ENCODE measurements around the gene LPP. TPM values are rescaled to one million over a fixed set of nuclear protein-coding genes. Genes with fewer than 3 reads are reported as not detected.

LPP gene
- total and polyA plus RNA-seq, 2 donors (not counting 1 experiment from before 2014, with no cell fraction given): 7.6 to 81.7 TPM

DNA sequence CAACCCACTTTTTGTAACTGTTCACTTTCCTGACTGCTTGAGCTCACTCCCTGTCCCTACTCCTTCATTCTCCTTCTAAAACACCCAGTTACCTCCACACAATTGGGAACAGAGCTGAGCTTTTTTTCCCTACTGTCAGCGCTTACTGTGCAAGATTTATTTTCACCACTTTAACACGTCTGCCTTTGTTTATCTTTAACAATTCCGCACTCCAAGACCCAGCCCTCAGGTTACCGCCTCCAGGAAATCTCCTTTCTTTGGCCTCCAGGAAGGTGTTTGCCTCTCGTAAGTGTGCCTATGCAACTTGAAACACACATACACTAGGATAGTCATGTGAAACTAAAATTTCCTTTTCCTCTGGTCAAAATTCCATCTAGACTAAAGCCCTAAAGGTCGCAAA is 745.9 kb downstream of the LPP start:
- ATAC-seq (ENCODE audit: low read depth): no peak
- DNase-seq: no peak
- WGBS (ENCODE audit: insufficient coverage): 98% methylated on average over 4 of the region's 6 CpGs
- Histone ChIP-seq H4K20me1 (ENCODE audit: control insufficient read depth, insufficient read depth, low read length, poor library complexity, severe bottlenecking) (no peaks in the 10 kb centered on the region), H3K4me3 (ENCODE audit: control extremely low read depth in 1 of 5, extremely low read depth in 1 of 5, insufficient read depth in 1 of 5, low read depth in 2 of 5, low read length in 4 of 5) (no peak overlapping the region), H2AFZ (ENCODE audit: insufficient read depth, low read depth, low read length, poor library complexity, severe bottlenecking) (no peak overlapping the region), H3K27ac (ENCODE audit: low read length in 2 of 2) (no peak overlapping the region), H3K4me2 (replicated peaks; ENCODE audit: low read depth, low read length, poor library complexity, severe bottlenecking) (no peak overlapping the region), H3K4me1 (ENCODE audit: control insufficient read depth in 2 of 2, insufficient read depth in 2 of 2, low read length in 2 of 2) (no peaks in the 10 kb centered on the region), H3K9ac (ENCODE audit: low read length) (no peak overlapping the region), H3K36me3 (replicated peaks in 1 of 2; ENCODE audit: control extremely low read depth in 1 of 2, control insufficient read depth in 1 of 2, extremely low read depth in 1 of 2, insufficient read depth in 2 of 2, low read length in 1 of 2) (no peaks in the 10 kb centered on the region), H3K9me3 (ENCODE audit: control extremely low read depth in 1 of 3, control insufficient read depth in 2 of 3, insufficient read depth in 1 of 3, low read length in 2 of 3) (peaks cover 0 to 1% (median 1%) of the 10 kb centered on the region in 3 donors), H3K79me2 (ENCODE audit: control insufficient read depth, insufficient read depth, low read length) (no peaks in the 10 kb centered on the region), H3K27me3 (replicated peaks in 1 of 4; ENCODE audit: control extremely low read depth in 1 of 4, control insufficient read depth in 3 of 4, insufficient read depth in 4 of 4, low read length in 3 of 4) (no peaks in the 10 kb centered on the region)
- TF ChIP-seq, protein P1, sequence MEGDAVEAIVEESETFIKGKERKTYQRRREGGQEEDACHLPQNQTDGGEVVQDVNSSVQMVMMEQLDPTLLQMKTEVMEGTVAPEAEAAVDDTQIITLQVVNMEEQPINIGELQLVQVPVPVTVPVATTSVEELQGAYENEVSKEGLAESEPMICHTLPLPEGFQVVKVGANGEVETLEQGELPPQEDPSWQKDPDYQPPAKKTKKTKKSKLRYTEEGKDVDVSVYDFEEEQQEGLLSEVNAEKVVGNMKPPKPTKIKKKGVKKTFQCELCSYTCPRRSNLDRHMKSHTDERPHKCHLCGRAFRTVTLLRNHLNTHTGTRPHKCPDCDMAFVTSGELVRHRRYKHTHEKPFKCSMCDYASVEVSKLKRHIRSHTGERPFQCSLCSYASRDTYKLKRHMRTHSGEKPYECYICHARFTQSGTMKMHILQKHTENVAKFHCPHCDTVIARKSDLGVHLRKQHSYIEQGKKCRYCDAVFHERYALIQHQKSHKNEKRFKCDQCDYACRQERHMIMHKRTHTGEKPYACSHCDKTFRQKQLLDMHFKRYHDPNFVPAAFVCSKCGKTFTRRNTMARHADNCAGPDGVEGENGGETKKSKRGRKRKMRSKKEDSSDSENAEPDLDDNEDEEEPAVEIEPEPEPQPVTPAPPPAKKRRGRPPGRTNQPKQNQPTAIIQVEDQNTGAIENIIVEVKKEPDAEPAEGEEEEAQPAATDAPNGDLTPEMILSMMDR (IDR thresholded peaks at IDR 0.05): no peak
- no peak for TF ChIP-seq EZH2 (IDR thresholded peaks at IDR 0.05; ENCODE audit: borderline replicate concordance, insufficient read depth, low read depth, low read length, poor library complexity, severe bottlenecking)
- Mint-ChIP-seq H3K27me3 (no peaks in the 10 kb centered on the region), H3K4me3 (no peak overlapping the region), H3K9me3 (ENCODE audit: insufficient read depth) (no peaks in the 10 kb centered on the region), H3K27ac (no peak overlapping the region), H3K4me1 (no peaks in the 10 kb centered on the region)
- intact Hi-C loops (cut with micrococcal nuclease): no loop called here
- ChIA-PET CTCF (no interaction called here), POLR2A (interaction anchor here (0.7 kb wide), 1 partner anchor 1065 kb away, joined by 4 read pairs; no protein-coding TSS in a partner anchor)

DNA sequence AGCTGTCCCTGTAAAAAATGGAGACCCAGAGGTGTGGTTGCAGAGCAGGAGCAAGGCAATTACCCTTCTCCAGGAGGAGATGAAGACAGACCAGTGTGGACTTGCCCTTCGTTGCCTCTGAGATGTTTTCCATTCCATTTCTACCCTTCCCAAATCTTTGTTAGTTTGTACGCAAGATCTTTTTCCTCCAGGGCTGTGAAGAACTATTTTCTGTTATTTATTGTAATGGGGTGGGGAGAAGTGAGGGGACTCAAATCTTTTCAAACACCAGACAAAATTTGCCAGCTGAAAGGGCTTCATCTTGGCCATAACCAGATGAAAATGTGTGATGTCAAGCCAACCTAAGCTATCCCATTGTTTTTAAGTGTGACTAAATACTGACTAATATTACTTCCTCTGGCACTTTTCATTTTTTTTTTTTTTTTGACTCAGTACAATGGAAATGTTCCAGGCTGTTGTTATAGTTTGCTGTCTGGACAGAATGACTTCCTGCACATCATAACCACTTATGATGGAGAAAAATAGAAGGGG is 746.5 kb downstream of the LPP start:
- no peaks in the 10 kb centered on the region for H3K27me3 ChIP-seq (replicated peaks in 1 of 4; ENCODE audit: control extremely low read depth in 1 of 4, control insufficient read depth in 3 of 4, insufficient read depth in 4 of 4, low read length in 3 of 4)
- ChIA-PET CTCF (no interaction called here), POLR2A (interaction anchor here (0.7 kb wide), 1 partner anchor 1065 kb away, joined by 4 read pairs; no protein-coding TSS in a partner anchor)
- DNase-seq (no peak), ATAC-seq (ENCODE audit: low read depth) (no peak)
- Mint-ChIP-seq H3K9me3 (ENCODE audit: insufficient read depth) (no peaks in the 10 kb centered on the region), H3K4me3 (no peak overlapping the region), H3K27ac (no peak overlapping the region), H3K27me3 (no peaks in the 10 kb centered on the region), H3K4me1 (no peaks in the 10 kb centered on the region)
- H3K9ac ChIP-seq (ENCODE audit: low read length): no peak overlapping the region
- H3K9me3 ChIP-seq (ENCODE audit: control extremely low read depth in 1 of 3, control insufficient read depth in 2 of 3, insufficient read depth in 1 of 3, low read length in 2 of 3): peaks cover 0 to 3% (median 1%) of the 10 kb centered on the region in 3 donors
- no peak overlapping the region for H3K4me3 ChIP-seq (ENCODE audit: control extremely low read depth in 1 of 5, extremely low read depth in 1 of 5, insufficient read depth in 1 of 5, low read depth in 2 of 5, low read length in 4 of 5)
- WGBS (ENCODE audit: insufficient coverage): 100% methylated on average over 1 of the region's 2 CpGs
- no peak overlapping the region for H3K4me2 ChIP-seq (replicated peaks; ENCODE audit: low read depth, low read length, poor library complexity, severe bottlenecking)
- no peak overlapping the region for H3K27ac ChIP-seq (ENCODE audit: low read length in 2 of 2)
- intact Hi-C loops (cut with micrococcal nuclease): no loop called here
- H3K79me2 ChIP-seq (ENCODE audit: control insufficient read depth, insufficient read depth, low read length): no peaks in the 10 kb centered on the region
- TF ChIP-seq, protein P1 (IDR thresholded peaks at IDR 0.05): no peak
- no peak for TF ChIP-seq EZH2 (IDR thresholded peaks at IDR 0.05; ENCODE audit: borderline replicate concordance, insufficient read depth, low read depth, low read length, poor library complexity, severe bottlenecking)
- H3K4me1 ChIP-seq (ENCODE audit: control insufficient read depth in 2 of 2, insufficient read depth in 2 of 2, low read length in 2 of 2): no peaks in the 10 kb centered on the region
- H4K20me1 ChIP-seq (ENCODE audit: control insufficient read depth, insufficient read depth, low read length, poor library complexity, severe bottlenecking): no peaks in the 10 kb centered on the region
- no peaks in the 10 kb centered on the region for H3K36me3 ChIP-seq (replicated peaks in 1 of 2; ENCODE audit: control extremely low read depth in 1 of 2, control insufficient read depth in 1 of 2, extremely low read depth in 1 of 2, insufficient read depth in 2 of 2, low read length in 1 of 2)
- no peak overlapping the region for H2AFZ ChIP-seq (ENCODE audit: insufficient read depth, low read depth, low read length, poor library complexity, severe bottlenecking)
